H9 (cell line): Measurements from ENCODE around the gene ARHGAP1. TPM values are rescaled to one million over a fixed set of nuclear protein-coding genes. Genes with fewer than 3 reads are reported as not detected.

Experiments used
- DNase-seq: peaks from one replicate; pipeline ENCODE4 v3.0.0-alpha.2; 2017
- H2AFZ ChIP-seq: one replicate; pipeline ENCODE4 v1.6.1; 2013; ENCODE audit warnings: mild to moderate bottlenecking, low read length, control low read depth, moderate library complexity
- H2AK5ac ChIP-seq: 2 replicates; pipeline ENCODE4 v1.6.1; 2013; ENCODE audit warnings: low read length, control low read depth, mixed read lengths; ENCODE audit not compliant: insufficient read length
- H2BK120ac ChIP-seq: one replicate; pipeline ENCODE4 v1.6.1; 2013; ENCODE audit warnings: low read depth, mild to moderate bottlenecking, low read length, control low read depth, inconsistent platforms; ENCODE audit not compliant: poor library complexity, severe bottlenecking
- H2BK12ac ChIP-seq: 2 replicates; pipeline ENCODE4 v1.6.1; 2013; ENCODE audit warnings: low read length, control low read depth, mixed read lengths, low read depth; ENCODE audit not compliant: insufficient read length
- H2BK15ac ChIP-seq: 2 replicates; pipeline ENCODE4 v1.6.1; 2013; ENCODE audit warnings: low read depth, low read length, control low read depth
- H2BK20ac ChIP-seq: one replicate; pipeline ENCODE4 v1.6.1; 2013; ENCODE audit warnings: low read depth, mild to moderate bottlenecking, low read length, control low read depth, inconsistent platforms; ENCODE audit not compliant: poor library complexity, severe bottlenecking
- H2BK5ac ChIP-seq: 2 replicates; pipeline ENCODE4 v1.6.1; 2013; ENCODE audit warnings: low read length, control low read depth, mixed read lengths; ENCODE audit not compliant: insufficient read length
- H3K14ac ChIP-seq: 2 replicates; pipeline ENCODE4 v1.6.1; 2013; ENCODE audit warnings: low read length, control low read depth; ENCODE audit not compliant: insufficient read depth
- H3K18ac ChIP-seq: 2 replicates; pipeline ENCODE4 v1.6.1; 2013; ENCODE audit warnings: low read depth, mild to moderate bottlenecking, mixed read lengths, low read length, control low read depth; ENCODE audit not compliant: insufficient read length
- H3K23ac ChIP-seq: 2 replicates; pipeline ENCODE4 v1.6.1; 2013; ENCODE audit warnings: low read length, control low read depth, mixed read lengths, low read depth; ENCODE audit not compliant: insufficient read length
- H3K23me2 ChIP-seq: 2 replicates; pipeline ENCODE4 v1.6.1; 2013; ENCODE audit warnings: low read depth, mild to moderate bottlenecking, mixed read lengths, low read length, control low read depth; ENCODE audit not compliant: insufficient read length, poor library complexity, severe bottlenecking
- H3K27ac ChIP-seq: 2 replicates; pipeline ENCODE4 v1.5.1; 2013; ENCODE audit warnings: low read length, control low read depth, mixed read lengths, low read depth; ENCODE audit not compliant: insufficient read length
- H3K27me3 ChIP-seq: 2 replicates; pipeline ENCODE4 v1.6.1; 2013; ENCODE audit warnings: low read length, control low read depth, inconsistent platforms; ENCODE audit not compliant: insufficient read depth
- H3K4ac ChIP-seq: 2 replicates; pipeline ENCODE4 v1.6.1; 2013; ENCODE audit warnings: low read depth, mild to moderate bottlenecking, control low read depth, inconsistent platforms, low read length, moderate library complexity
- H3K4me1 ChIP-seq: 2 replicates; pipeline ENCODE4 v1.6.1; 2013; ENCODE audit warnings: low read length, control low read depth, inconsistent platforms; ENCODE audit not compliant: insufficient read depth
- H3K4me2 ChIP-seq: 2 replicates; pipeline ENCODE4 v1.6.1; 2013; ENCODE audit warnings: low read length, control low read depth, mixed read lengths; ENCODE audit not compliant: insufficient read length, insufficient read depth
- H3K56ac ChIP-seq: 2 replicates; pipeline ENCODE4 v1.6.1; 2013; ENCODE audit warnings: low read depth, mild to moderate bottlenecking, mixed read lengths, low read length, control low read depth; ENCODE audit not compliant: insufficient read length
- H3K79me1 ChIP-seq: 2 replicates; pipeline ENCODE4 v1.6.1; 2013; ENCODE audit warnings: low read depth, mild to moderate bottlenecking, moderate library complexity, low read length, control low read depth, inconsistent platforms; ENCODE audit not compliant: insufficient read depth, poor library complexity, severe bottlenecking
- H3K79me2 ChIP-seq: 2 replicates; pipeline ENCODE4 v1.6.1; 2013; ENCODE audit warnings: low read length, control low read depth, inconsistent platforms; ENCODE audit not compliant: insufficient read depth
- H3K9ac ChIP-seq: 2 replicates; pipeline ENCODE4 v1.6.1; 2013; ENCODE audit warnings: low read length, control low read depth, mixed read lengths; ENCODE audit not compliant: insufficient read length; ENCODE audit errors: extremely low read depth
- H3K9me3 ChIP-seq: one replicate; pipeline ENCODE4 v1.6.1; 2013; ENCODE audit warnings: low read depth, low read length, inconsistent platforms; ENCODE audit not compliant: control insufficient read depth
- H3T11ph ChIP-seq: one replicate; pipeline ENCODE4 v1.6.1; 2013; ENCODE audit warnings: mild to moderate bottlenecking, low read length, control low read depth, inconsistent platforms
- H4K20me1 ChIP-seq: one replicate; pipeline ENCODE4 v1.6.1; 2013; ENCODE audit not compliant: control insufficient read depth, insufficient read length, insufficient read depth
- H4K5ac ChIP-seq: 2 replicates; pipeline ENCODE4 v1.6.1; 2013; ENCODE audit warnings: low read depth, mild to moderate bottlenecking, mixed read lengths, low read length, control low read depth; ENCODE audit not compliant: insufficient read length
- H4K8ac ChIP-seq: replicated peaks from 2 replicates; pipeline ENCODE4 v1.6.1; 2013; ENCODE audit warnings: low read length, control low read depth, mixed read lengths, low read depth; ENCODE audit not compliant: insufficient read length
- H4K91ac ChIP-seq: 2 replicates; pipeline ENCODE4 v1.6.1; 2013; ENCODE audit warnings: low read depth, mild to moderate bottlenecking, moderate library complexity, mixed read lengths, low read length, control low read depth; ENCODE audit not compliant: insufficient read length
- H3K27ac Mint-ChIP-seq, 3 experiments: 2 replicates in 2 of 3; 3 replicates in 1 of 3; pipeline ENCODE4 v1.8.0; 2020 to 2021; ENCODE audit warnings: mixed read lengths in 3 of 3, mild to moderate bottlenecking in 1 of 3, moderate library complexity in 1 of 3
- H3K27me3 Mint-ChIP-seq: 2 replicates; pipeline ENCODE4 v1.8.0; 2021; ENCODE audit warnings: low read depth, mild to moderate bottlenecking, moderate library complexity, mixed read lengths
- H3K36me3 Mint-ChIP-seq, 3 experiments: 2 replicates in 2 of 3; 3 replicates in 1 of 3; pipeline ENCODE4 v1.8.0; 2020 to 2021; ENCODE audit warnings: low read depth in 3 of 3, mixed read lengths in 3 of 3; ENCODE audit not compliant: insufficient read depth in 1 of 3
- H3K4me1 Mint-ChIP-seq, 2 experiments: 2 replicates each; pipeline ENCODE4 v1.8.0; 2020; ENCODE audit warnings: mixed read lengths in 2 of 2
- H3K4me3 Mint-ChIP-seq, 2 experiments: 2 replicates in 1 of 2; 3 replicates in 1 of 2; pipeline ENCODE4 v1.8.0; 2020 to 2021; ENCODE audit warnings: mild to moderate bottlenecking in 2 of 2, mixed read lengths in 2 of 2, moderate library complexity in 1 of 2
- H3K9me3 Mint-ChIP-seq, 2 experiments: 2 replicates in 1 of 2; 3 replicates in 1 of 2; pipeline ENCODE4 v1.8.0; 2020; ENCODE audit warnings: mild to moderate bottlenecking in 2 of 2, mixed read lengths in 2 of 2, moderate library complexity in 1 of 2
- WGBS: extraction: QIAGEN DNeasy Blood & Tissue Kit; methylation state at CpG from one replicate; pipeline ENCODE4 v1.1.7; 2013; ENCODE audit warnings: missing lambda C conversion rate, low lambda C conversion rate, mixed read lengths; ENCODE audit not compliant: insufficient read length; ENCODE audit errors: extremely low coverage; 5-methylcytosine and 5-hydroxymethylcytosine counted together
- total RNA-seq: library from RNA; stranded (reverse); gene quantifications from 2 replicates; pipeline ENCODE4 v1.2.1, GENCODE V29; 2021
- TF ChIP-seq, protein P1 (sequence below): fragments of 200-600 bp; sonication (generic); conservative IDR thresholded peaks from 3 replicates; pipeline ENCODE4 v1.8.0; 2021; ENCODE audit warnings: antibody characterized with exemption, mild to moderate bottlenecking

Gene ARHGAP1
- total RNA-seq, 1 experiment from 2014 or later = 45.3 TPM

DNA sequence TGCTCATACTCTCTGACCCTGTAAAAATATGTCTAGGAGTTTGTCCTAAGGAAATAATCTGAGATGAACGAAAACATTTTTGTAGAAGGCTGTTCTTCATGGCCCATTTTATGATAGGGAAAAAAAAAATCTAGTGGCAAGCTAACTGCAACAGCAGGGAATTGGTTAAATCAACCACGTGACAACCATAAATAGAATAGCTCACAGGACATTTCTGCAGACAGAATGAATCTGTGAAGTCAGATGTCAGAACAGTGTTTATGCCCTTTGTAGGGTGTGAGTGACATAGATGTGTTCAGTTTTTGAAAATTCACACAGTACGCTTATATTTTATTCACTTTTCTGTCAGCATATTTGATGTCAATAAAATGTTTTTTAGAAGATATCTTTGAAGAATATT, 16.1 kb downstream of the ARHGAP1 start:
- Mint-ChIP-seq H3K27ac (no peak overlapping the region), H3K27me3 (peaks cover 2% of the 10 kb centered on the region; the same call in 1 of the 2 replicates), H3K4me1 (no peaks in the 10 kb centered on the region), H3K4me3 (no peak overlapping the region), H3K36me3 (peaks cover 0 to 24% (median 5%) of the 10 kb centered on the region in 3 experiments; a peak in 4 of 7 replicates), H3K9me3 (no peaks in the 10 kb centered on the region)
- WGBS = no CpG with 5 or more reads among the region's 3 CpGs
- H2BK5ac ChIP-seq = no peak overlapping the region
- TF ChIP-seq, protein P1, sequence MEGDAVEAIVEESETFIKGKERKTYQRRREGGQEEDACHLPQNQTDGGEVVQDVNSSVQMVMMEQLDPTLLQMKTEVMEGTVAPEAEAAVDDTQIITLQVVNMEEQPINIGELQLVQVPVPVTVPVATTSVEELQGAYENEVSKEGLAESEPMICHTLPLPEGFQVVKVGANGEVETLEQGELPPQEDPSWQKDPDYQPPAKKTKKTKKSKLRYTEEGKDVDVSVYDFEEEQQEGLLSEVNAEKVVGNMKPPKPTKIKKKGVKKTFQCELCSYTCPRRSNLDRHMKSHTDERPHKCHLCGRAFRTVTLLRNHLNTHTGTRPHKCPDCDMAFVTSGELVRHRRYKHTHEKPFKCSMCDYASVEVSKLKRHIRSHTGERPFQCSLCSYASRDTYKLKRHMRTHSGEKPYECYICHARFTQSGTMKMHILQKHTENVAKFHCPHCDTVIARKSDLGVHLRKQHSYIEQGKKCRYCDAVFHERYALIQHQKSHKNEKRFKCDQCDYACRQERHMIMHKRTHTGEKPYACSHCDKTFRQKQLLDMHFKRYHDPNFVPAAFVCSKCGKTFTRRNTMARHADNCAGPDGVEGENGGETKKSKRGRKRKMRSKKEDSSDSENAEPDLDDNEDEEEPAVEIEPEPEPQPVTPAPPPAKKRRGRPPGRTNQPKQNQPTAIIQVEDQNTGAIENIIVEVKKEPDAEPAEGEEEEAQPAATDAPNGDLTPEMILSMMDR = no peak
- H4K8ac ChIP-seq = no peak overlapping the region
- H3K9ac ChIP-seq = no peak overlapping the region
- H4K91ac ChIP-seq = no peak overlapping the region
- H3K27ac ChIP-seq = no peak overlapping the region
- no peak overlapping the region for H2BK120ac ChIP-seq
- no peaks in the 10 kb centered on the region for H3K9me3 ChIP-seq
- H2AK5ac ChIP-seq = no peak overlapping the region
- no peaks in the 10 kb centered on the region for H3K79me2 ChIP-seq
- no peak overlapping the region for H3K18ac ChIP-seq
- no peaks in the 10 kb centered on the region for H3K4me1 ChIP-seq
- H3K4me2 ChIP-seq = no peak overlapping the region
- no peak for DNase-seq
- H2BK12ac ChIP-seq = no peak overlapping the region
- no peak overlapping the region for H2AFZ ChIP-seq
- no peaks in the 10 kb centered on the region for H4K20me1 ChIP-seq
- H3K79me1 ChIP-seq = no peaks in the 10 kb centered on the region
- no peaks in the 10 kb centered on the region for H3K23me2 ChIP-seq
- H3K23ac ChIP-seq = no peak overlapping the region
- no peak overlapping the region for H2BK15ac ChIP-seq
- H3K4ac ChIP-seq = no peak overlapping the region
- H3K56ac ChIP-seq = no peak overlapping the region
- no peak overlapping the region for H3T11ph ChIP-seq
- no peak overlapping the region for H3K14ac ChIP-seq
- no peak overlapping the region for H2BK20ac ChIP-seq
- H3K27me3 ChIP-seq = no peaks in the 10 kb centered on the region; the same call in 1 of the 2 replicates
- no peak overlapping the region for H4K5ac ChIP-seq
